Endothelial cell of umbilical vein (primary cell): ENCODE measurements around the gene ATP8A1. TPM values are rescaled to one million over a fixed set of nuclear protein-coding genes. Genes with fewer than 3 reads are reported as not detected.

Source experiments
- BruUV-seq: library from RNA; stranded (reverse); fragments of 400-500 nt; replicated peaks from 2 replicates; lab custom pipeline; 2021; lab: Mats Ljungman, UMichigan
- CTCF ChIA-PET: fragments of 300-600, 350-600 bp; sonication (Branson Sonifier 250); formaldehyde crosslinking; loops from one replicate; lab custom pipeline; 2021; ENCODE audit warnings: antibody characterized with exemption, inconsistent platforms; lab: Charles Lee
- POLR2A ChIA-PET: fragments of 300-600, 350-600 bp; sonication (Branson Sonifier 250); formaldehyde crosslinking; loops from one replicate; lab custom pipeline; 2021; ENCODE audit warnings: antibody characterized with exemption, inconsistent platforms; lab: Charles Lee
- DNase-seq: peaks from one replicate; pipeline ENCODE4 v3.0.0-alpha.2; 2011; ENCODE audit warnings: low read depth, low spot score
- FAIRE-seq: peaks from 2 replicates; lab custom pipeline; 2011; peaks lifted over from hg19 to GRCh38; lab: Jason Lieb, UNC
- H2AFZ ChIP-seq: 2 replicates; pipeline ENCODE4 v1.6.0; 2012; ENCODE audit warnings: low read depth, low read length, control low read depth, inconsistent platforms
- H3K27ac ChIP-seq: 2 replicates; pipeline ENCODE4 v1.5.1; 2011; ENCODE audit warnings: low read depth, mild to moderate bottlenecking, control low read depth, low read length, moderate library complexity; ENCODE audit not compliant: insufficient read depth
- H3K27me3 ChIP-seq, 2 experiments: 2 replicates each; pipeline versions ENCODE4 v1.6.0 to v1.6.1; 2011; ENCODE audit warnings: low read length in 2 of 2, mixed read lengths in 1 of 2; ENCODE audit not compliant: control insufficient read depth in 2 of 2, insufficient read depth in 2 of 2
- H3K36me3 ChIP-seq, 2 experiments: 2 replicates in 1 of 2; 3 replicates in 1 of 2; pipeline ENCODE4 v1.5.1; 2011; ENCODE audit warnings: low read length in 2 of 2, mild to moderate bottlenecking in 1 of 2, moderate library complexity in 1 of 2; ENCODE audit not compliant: control insufficient read depth in 2 of 2, insufficient read depth in 2 of 2; ENCODE audit errors: extremely low read depth in 1 of 2
- H3K4me1 ChIP-seq: 3 replicates; pipeline ENCODE4 v1.5.1; 2011; ENCODE audit warnings: mild to moderate bottlenecking, low read length; ENCODE audit not compliant: control insufficient read depth, insufficient read depth; ENCODE audit errors: extremely low read depth
- H3K4me2 ChIP-seq: 2 replicates; pipeline ENCODE4 v1.6.1; 2011; ENCODE audit warnings: low read length, control low read depth, mixed read lengths; ENCODE audit not compliant: insufficient read depth
- H3K4me3 ChIP-seq, 3 experiments: fragments of 200-600 bp in 1 of 3; sonication (generic), shearing (Covaris generic) in 1 of 3; replicated peaks in 1 of 3; 2 replicates each; pipeline ENCODE4 v1.5.1; 2011 to 2016; ENCODE audit warnings: control low read depth in 3 of 3, low read length in 3 of 3, mild to moderate bottlenecking in 2 of 3, inconsistent platforms in 1 of 3, low read depth in 1 of 3, moderate library complexity in 1 of 3; ENCODE audit not compliant: insufficient read depth in 1 of 3
- H3K79me2 ChIP-seq: 2 replicates; pipeline ENCODE4 v1.6.0; 2012; ENCODE audit warnings: low read length, inconsistent platforms; ENCODE audit not compliant: control insufficient read depth, insufficient read depth
- H3K9ac ChIP-seq: replicated peaks from 2 replicates; pipeline ENCODE3; 2011; ENCODE audit warnings: low read length, control low read depth; ENCODE audit not compliant: insufficient read depth; ENCODE audit errors: extremely low read depth
- H3K9me1 ChIP-seq: replicated peaks from 3 replicates; pipeline ENCODE4 v1.6.0; 2011; ENCODE audit warnings: mild to moderate bottlenecking, low read length; ENCODE audit not compliant: control insufficient read depth, insufficient read depth; ENCODE audit errors: extremely low read depth
- H3K9me3 ChIP-seq: replicated peaks from 2 replicates; pipeline ENCODE4 v1.5.1; 2012; ENCODE audit warnings: low read length, inconsistent platforms; ENCODE audit not compliant: control insufficient read depth, insufficient read depth
- H4K20me1 ChIP-seq: replicated peaks from 2 replicates; pipeline ENCODE3; 2011; ENCODE audit warnings: mild to moderate bottlenecking, low read length; ENCODE audit not compliant: control insufficient read depth, insufficient read depth; ENCODE audit errors: extremely low read depth
- FOS ChIP-seq: IDR thresholded peaks from 2 replicates; pipeline ENCODE4 v1.6.1; 2011; ENCODE audit warnings: mild to moderate bottlenecking, low read length, moderate library complexity, borderline replicate concordance; ENCODE audit not compliant: insufficient read depth
- dilution Hi-C: fragments of 300-500 bp; cut with MboI; formaldehyde crosslinking; loops from one replicate; pipeline ENCODE4 v1.15.0; 2019; ENCODE audit warnings: low sequenced_read_pairs; ENCODE audit not compliant: extremely low pct_ligation_motif_present
- intact Hi-C: fragments of 100-400 bp; cut with micrococcal nuclease; formaldehyde crosslinking; loops from one replicate; pipeline ENCODE4 v1.10.0; 2022
- polyA plus RNA-seq, 4 experiments: library from polyadenylated mRNA; depleted of rRNA in 3 of 4; stranded (reverse) in 3 of 4; unstranded in 1 of 4; fragments of >200 nt; gene quantifications; 2 replicates each; pipeline versions ENCODE4 v1.2.1 to v1.2.3, GENCODE V29; 2011 to 2012; ENCODE audit warnings: missing spikeins in 1 of 4
- total RNA-seq: library from RNA; stranded (reverse); gene quantifications from 2 replicates; pipeline ENCODE4 v1.2.3, GENCODE V29; 2021

ATP8A1 gene
- total and polyA plus RNA-seq, 2 donors (not counting 3 experiments of a cell fraction or from before 2014, with no cell fraction given) = 0.97 to 11.5 TPM

DNA sequence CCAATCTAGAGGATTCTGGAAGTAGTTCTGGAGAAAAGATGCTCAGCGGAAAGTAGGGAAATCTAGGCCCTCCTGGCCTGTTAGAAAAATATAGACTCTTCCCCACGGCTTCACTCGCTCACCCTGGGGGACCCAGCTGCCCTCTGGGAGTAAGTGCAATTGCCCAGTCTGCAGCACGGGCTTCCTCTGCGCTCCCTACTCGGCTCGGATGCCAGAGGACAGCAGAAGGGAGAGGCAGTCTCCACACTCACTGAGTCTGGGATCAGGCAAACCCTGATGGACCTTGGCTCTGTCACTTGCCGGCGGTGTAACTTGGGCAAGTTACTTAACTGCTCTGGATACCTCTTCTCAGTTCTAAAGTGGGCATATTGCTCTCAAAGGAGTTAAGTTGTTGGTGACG, 257.5 kb downstream of the ATP8A1 start:
- POLR2A ChIA-PET = no interaction called here
- H3K79me2 ChIP-seq = peaks cover 6% of the 10 kb centered on the region
- no peaks in the 10 kb centered on the region for H3K27me3 ChIP-seq
- no TSS peak for BruUV-seq
- DNase-seq (peak; percentile 20), FAIRE-seq (no peak)
- no peak overlapping the region for H3K9ac ChIP-seq
- no peaks in the 10 kb centered on the region for H3K9me1 ChIP-seq
- peaks cover 14% of the 10 kb centered on the region for H3K4me1 ChIP-seq
- H3K27ac ChIP-seq = no peak overlapping the region
- intact Hi-C loops (loop anchor here (1.0 to 5.0 kb wide), 2 partner anchors 59 to 258 kb away; partner anchors contain the start of gene ATP8A1), dilution Hi-C loops (no loop called here)
- H3K4me2 ChIP-seq = peak overlapping the region; percentile 74
- H2AFZ ChIP-seq = peak overlapping the region; percentile 97
- H3K36me3 ChIP-seq = no peaks in the 10 kb centered on the region
- H4K20me1 ChIP-seq = no peaks in the 10 kb centered on the region
- H3K9me3 ChIP-seq = no peaks in the 10 kb centered on the region
- H3K4me3 ChIP-seq = peak overlapping the region in 2 of 3 experiments; percentile 75 to 78
- CTCF ChIA-PET = interaction anchor here (1.1 to 7.0 kb wide), 5 partner anchors 9 to 120 kb away, joined by 3 to 54 read pairs (median 9); no protein-coding TSS in a partner anchor
- no peak for TF ChIP-seq FOS

DNA sequence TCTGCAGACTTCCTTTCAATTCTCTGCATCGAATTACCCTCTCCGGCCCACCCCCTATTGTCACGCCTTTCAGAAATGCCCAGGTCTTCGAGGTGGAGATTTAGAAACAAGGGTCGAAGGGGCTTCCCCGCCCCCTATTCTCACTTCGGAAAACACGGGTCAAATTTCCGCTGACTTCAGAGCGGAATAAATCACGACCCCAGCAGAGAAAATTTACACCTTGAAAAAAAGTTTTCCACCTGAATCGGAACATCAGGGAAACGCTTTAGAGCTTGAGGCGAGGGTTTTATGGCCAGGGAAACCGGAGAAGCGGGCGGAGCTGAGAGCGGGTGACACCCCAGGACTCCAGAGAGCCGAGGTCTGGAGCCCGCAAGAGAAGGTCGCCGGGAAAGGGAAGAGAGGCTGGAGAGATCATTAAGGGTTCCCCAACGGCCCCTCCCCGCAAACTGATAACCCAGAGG, 258.0 kb downstream of the ATP8A1 start:
- BruUV-seq = TSS peak; percentile 4
- FAIRE-seq = peak; percentile 71
- H3K4me3 ChIP-seq = peak overlapping the region; percentile 55 to 78 (median 75)

More for the DNA sequence above, 258.0 kb downstream of the ATP8A1 start:
- intact Hi-C loops = loop anchor here (1.0 to 5.0 kb wide), 3 partner anchors 13 to 258 kb away; partner anchors contain the start of gene ATP8A1
- Histone ChIP-seq H3K9ac (peak overlapping the region; percentile 33), H3K79me2 (peaks cover 6% of the 10 kb centered on the region), H3K36me3 (no peaks in the 10 kb centered on the region), H2AFZ (peak overlapping the region; percentile 97), H4K20me1 (no peaks in the 10 kb centered on the region), H3K9me1 (no peaks in the 10 kb centered on the region), H3K4me1 (peaks cover 14% of the 10 kb centered on the region), H3K27me3 (no peaks in the 10 kb centered on the region), H3K27ac (no peak overlapping the region), H3K9me3 (no peaks in the 10 kb centered on the region), H3K4me2 (peak overlapping the region; percentile 74)
- POLR2A ChIA-PET = no interaction called here
- DNase-seq = peak; percentile 24
- dilution Hi-C loops = no loop called here
- CTCF ChIA-PET = interaction anchor here (0.6 to 7.0 kb wide), 6 partner anchors 9 to 121 kb away, joined by 3 to 54 read pairs (median 7); no protein-coding TSS in a partner anchor
- TF ChIP-seq FOS = no peak
